Activated T-cell treated with anti-CD3 and anti-CD28 coated beads, Interleukin-2, amount 50 U/mL, for 48 hours (primary cell): ENCODE data around the gene UBAP2.
"Not testable (repeated sequence)": the region's sequence is repeated elsewhere in the genome, so short reads cannot be mapped to it uniquely, and the experiment has no call there.

Experiments
- DNase-seq, 2 experiments: peaks; one replicate each; pipeline ENCODE4 v3.0.0-alpha.2; 2020

Gene UBAP2

DNA sequence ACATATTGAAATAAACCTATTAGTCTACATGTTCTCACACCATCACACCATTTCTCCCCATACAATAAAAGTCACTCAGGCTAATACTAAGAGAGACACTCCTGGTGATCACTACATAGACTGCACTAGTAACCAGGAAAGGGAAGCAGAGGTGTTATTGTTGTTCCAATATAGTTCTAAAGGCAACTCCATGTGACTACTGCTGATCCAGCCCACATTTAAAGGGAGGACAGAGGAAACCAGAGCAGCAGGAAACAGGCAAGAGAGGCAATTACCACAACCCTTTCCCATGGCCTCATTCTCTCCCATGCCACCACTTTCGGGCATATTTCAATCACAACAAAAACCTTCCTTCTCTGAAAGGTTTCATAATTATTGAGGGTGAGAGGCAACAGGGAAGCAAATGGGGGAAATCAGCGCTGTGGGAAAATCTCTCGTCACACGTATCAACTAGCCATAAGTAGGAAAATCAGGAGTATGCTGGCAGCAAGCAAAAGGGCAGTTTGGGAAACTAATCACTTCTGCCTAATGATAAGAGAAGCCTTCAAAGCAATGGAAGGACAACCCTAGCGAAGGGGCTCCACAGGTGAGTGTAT lies 1.8 kb downstream of the UBAP2 start:
- DNase-seq = no peak

DNA sequence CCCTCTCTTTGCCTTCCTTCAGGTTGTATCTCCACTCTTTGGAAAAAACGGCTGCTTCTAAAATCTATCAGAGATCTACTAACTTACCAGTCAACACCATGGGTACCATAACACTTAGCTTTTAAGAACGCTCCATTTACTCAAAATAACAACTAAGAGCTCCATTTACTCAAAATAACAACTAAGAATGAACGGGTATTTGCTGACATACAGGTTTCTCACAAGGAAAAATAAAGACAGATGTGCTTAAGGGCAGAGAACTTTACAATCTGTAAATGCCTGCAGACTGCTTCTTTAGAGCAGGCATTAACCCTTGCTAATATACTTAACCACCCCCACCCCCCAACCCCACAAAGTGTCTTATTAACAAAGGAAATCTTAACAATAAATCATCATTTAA lies 2.8 kb downstream of the UBAP2 start:
- DNase-seq = no peak

DNA sequence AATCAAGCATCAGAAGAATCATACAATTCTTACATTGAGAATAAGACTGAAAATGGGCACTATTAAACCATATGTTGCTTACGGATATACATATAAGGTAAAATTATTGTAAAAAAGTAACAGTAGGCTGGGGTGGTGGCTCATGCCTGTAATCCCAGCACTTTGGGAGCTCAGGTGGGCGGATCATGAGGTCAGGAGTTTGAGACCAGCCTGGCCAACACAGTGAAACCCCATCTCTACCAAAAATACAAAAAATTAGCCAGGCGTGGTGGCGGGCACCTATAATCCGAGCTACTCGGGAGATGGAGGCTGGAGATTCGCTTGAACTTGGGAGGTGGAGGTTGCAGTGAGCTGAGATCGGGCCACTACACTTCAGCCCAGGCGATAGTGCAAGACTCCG lies 6.6 kb downstream of the UBAP2 start:
- DNase-seq = not testable (repeated sequence)

DNA sequence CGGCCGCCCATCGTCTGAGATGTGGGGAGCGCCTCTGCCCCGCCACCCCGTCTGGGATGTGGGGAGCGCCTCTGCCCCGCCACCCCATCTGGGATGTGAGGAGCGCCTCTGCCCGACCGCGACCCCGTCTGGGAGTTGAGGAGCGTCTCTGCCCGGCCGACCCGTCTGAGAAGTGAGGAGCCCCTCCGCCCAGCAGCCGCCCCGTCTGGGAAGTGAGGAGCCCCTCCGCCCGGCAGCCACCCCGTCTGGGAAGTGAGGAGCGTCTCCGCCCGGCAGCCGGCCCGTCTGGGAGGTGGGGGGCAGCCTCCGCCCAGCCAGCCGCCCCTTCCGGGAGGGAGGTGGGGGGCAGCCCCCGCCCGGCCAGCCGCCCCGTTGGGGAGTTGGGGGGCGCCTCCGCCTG lies 9.8 kb downstream of the UBAP2 start:
- DNase-seq = not testable (repeated sequence)

DNA sequence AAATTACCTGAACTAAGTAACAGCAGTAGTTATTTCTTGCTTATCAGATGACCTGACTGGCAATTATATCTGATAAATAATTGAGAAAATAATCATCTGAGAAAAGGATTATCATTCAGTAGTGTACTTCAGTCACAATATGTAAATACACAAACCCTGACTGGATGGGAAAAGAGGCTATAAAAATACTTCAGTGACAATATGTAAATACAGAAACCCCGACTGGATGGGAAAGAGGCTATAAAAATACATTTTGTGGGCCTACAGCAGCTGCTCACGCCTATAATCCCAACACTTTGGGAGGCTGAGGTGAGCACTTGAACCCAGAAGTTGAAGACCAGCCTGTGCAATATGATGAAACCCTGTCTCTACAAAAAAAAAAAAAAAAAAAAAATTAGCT lies 11.1 kb downstream of the UBAP2 start:
- no peak for DNase-seq

DNA sequence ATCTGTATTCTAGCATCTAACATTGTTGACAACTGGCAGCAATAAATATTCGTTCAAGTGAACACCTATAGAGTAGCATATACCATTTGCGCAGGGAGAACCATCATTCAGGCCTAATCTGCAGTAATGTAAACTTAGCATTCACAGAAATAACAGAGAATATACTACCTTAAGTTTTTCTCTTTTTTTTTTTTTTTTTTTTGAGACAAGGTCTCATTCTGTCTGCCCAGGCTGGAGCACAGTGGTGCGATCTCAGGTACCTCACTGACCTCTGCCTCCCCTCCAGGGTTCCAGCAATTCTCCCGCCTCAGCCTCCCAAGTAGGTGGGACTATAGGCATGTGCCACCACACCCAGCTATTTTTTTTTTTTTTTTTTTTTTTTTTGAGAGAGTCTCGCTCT lies 12.1 kb downstream of the UBAP2 start:
- DNase-seq = no peak

DNA sequence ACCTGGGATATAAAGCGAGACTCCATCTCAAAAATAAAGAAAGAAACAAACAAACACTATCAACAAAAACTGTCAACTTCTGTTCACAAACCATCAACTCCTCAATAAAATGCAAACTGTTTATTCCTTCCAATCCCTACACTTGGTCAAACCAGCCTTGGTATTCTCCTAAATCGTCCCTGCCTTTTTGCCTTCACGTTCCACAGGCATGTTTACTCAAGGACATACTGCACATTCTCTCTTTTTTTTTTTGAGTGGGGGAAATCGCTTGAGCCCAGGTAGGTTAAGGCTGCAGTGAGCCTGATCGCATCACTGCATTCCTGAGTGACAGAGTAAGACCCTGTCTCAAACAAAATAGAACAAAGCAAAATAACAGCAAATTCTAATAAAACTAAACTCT lies 13.0 kb downstream of the UBAP2 start:
- no peak for DNase-seq

DNA sequence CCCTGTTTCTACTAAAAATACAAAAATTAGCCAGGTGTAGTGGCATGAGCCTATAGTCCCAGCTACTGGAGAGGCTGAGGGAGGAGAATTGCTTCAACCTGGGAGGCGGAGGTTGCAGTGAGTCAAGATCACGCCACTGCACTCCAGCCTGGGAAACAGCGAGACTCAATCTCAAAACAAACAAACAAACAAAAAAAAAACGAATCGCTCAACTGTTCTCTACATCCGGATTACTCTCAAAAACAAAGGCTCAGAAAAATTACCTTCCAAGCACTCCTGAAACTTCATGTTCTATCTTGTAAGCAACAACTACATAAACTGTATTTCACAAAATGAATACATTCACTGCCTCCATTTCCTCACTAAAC lies 14.0 kb downstream of the UBAP2 start:
- no peak for DNase-seq

DNA sequence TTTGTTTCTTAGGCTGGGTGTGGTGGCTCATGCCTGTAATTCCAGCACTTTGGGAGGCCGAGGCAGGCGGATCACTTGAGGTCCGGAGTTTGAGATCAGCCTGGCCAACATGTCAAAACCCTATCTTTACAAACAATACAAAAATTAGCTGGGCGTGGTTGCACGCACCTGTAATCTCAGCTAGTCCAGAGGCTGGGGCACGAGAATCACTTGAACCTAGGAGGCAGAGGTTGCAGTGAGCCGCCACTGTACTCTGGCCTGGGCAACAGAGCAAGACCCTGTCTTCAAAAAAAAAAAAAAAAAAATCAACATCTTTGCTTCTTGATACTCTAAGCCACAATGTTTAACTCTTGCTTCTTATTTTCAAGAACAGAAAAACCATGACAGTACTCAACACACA lies 16.1 kb downstream of the UBAP2 start:
- no peak for DNase-seq

DNA sequence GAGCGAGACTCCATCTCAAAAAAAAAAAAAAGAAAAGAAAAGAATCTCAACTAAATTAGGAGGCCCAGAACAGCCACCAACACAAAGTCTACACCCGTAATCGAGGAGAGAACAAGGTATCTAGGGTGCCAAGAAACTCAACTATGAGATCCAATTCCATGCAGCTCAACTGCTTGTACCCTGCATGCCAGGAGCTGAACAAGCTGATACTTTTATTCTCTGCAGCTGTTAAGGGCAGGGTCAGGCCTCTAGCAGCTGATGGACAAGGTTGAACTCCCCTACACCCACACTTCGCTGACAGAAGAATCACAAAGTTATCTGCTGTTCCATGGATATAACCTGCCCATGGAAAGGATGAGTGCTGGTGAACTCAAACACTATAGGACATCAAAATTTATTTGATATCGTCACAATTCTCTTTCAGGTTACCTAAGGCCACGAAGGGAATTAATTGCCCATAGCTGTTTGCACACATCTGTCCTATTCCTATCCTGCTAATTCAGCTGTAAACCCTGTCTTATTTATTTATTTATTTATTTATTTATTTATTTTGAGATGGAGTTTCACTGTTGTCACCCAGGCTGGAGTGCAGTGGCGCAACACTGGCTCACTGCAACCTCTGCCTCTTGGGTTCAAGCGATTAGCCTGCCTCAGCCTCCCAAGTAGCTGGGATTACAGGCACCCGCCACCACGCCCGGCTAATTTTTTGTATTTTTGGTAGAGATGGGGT lies 20.7 kb downstream of the UBAP2 start:
- DNase-seq = no peak

DNA sequence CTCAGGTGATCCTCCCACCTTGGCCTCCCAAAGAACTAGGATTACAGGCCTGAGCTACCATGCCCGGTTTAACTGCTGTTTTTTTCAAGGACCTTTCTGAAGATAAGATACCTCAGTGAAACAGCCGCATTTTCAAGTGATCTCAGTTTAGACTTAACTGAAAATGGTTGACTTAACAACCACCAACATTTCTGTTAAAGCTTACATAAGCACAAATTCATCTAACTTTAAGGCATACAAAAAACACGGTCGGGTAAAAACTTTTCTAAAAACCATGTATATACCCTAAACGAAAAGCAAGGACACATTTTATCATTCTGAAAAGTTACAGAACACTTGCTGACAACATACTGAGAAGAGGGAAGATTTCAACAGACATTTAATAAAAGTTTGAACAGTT lies 22.9 kb downstream of the UBAP2 start:
- DNase-seq = no peak

DNA sequence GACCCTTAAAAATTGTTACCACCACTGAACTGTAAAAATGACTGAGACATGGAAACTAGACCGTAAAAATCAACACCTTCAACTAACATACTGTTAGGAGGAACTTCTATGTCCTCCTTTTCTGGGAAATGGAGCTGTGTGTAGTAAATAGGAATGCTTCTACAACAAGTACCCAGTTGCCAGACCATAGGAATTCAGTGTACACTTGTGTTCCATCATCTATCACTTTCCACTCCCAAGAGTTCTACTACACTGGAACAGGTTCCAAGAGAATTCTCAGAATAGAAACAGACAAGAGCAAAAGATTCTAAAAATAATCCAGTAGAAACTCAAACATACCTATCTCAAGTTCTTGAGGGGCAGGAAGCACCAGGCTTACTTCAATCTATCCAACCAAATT lies 23.6 kb downstream of the UBAP2 start:
- no peak for DNase-seq

DNA sequence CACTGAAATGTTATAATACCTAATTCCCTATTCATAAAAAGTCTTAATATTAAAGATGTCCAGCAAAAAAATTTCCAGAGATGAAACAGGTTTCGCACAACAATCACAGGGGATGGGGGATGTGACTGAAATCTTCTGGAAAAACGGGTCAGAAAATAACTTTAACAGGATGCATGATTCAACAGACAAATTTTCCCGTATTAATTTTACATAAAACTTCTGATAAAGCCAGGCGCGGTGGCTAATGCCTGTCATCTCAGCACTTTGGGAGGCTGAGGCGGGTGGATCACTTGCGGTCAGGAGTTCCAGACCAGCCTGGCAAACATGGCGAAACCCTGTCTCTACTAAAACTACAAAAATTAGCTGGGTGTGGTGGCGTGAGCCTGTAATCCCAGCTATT lies 24.2 kb downstream of the UBAP2 start:
- not testable (repeated sequence) for DNase-seq

DNA sequence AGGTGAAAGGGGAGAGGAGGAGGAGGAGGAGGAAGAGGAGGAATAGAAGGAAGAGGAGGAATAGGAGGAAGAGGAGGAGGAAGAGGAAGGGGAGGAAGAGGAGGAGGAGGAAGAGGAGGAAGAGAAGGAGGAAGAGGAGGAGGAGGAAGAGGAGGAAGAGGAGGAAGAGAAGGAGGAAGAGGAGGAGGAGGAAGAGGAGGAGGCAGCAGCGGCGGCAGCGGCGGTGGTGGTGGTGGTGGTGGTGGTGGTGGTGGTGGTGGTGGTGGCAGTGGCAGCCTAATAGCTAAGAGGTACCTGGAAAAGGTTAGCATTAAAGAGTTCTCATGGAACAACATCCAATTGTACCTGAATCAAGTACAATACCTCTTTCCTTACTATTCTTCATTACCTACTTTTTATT lies 32.5 kb downstream of the UBAP2 start:
- no peak for DNase-seq

DNA sequence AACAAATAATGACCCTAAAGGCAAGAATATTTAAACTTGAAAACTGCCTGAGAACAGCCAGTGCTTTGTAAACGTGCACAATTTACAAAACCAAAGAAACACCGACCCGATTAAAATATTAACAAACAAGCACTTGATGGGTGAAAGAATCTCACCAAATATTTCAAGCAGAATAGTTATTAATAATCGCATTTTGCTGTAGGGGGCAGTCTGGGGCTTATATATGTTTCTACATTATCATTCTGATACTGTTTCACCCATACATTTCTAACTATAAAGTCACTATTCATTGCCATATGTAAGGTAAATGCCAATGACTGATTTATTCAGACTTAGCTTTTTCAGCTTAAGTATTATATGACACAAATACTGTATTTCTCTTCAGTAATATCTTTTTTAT lies 37.7 kb downstream of the UBAP2 start:
- no peak for DNase-seq

DNA sequence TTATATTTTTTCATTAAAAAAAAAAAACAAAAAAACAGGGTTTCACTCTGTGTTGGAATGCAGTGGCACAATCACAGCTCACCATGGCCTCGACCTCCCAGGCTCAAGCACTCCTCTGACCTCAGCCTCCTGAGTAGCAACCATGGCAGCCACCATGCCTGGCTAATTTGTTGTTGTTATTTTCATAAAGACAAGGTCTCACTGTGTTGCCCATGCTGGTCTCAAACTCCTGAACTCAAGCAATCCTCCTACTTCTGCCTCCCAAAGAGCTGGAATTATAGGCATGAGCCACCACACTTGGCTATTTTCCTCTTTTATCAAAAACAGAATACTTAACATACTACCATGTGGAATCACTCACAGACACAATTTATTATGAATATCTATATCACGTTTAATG lies 46.7 kb downstream of the UBAP2 start:
- no peak for DNase-seq

DNA sequence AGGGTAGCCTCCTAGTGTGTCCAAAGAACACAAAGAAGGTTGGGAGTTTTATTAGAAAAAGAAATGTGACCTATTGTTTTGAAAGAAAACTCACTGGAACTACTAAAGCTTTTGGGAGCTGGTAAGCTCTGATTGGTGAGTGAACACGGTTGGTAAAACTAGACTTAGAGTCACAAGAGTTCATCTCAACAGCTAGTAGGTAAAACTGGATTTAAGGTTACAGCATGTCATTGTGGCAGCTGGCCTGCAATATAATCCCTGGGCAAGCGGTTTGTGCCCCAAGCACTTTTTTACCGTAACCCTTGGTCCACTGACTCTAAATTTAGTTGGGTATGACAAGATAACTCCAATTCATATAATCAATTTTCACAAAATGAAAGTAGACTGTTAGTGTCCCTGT lies 47.4 kb downstream of the UBAP2 start:
- DNase-seq = no peak

DNA sequence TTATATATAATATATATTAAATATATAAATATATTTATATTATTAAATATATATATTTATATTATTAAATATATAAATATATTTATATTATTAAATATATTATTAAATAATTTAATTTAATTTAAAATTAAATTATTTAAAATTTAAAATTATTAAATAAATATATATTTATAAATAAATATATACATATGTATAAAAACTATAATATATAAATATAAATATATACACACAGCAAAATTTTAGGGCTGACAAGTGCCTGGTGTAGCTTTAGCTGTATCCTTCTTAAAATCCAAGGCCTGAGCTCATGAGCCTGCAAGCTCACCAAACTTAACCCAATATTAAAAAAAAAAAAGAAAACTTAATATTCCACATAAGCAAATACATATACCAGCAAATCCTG lies 53.2 kb downstream of the UBAP2 start:
- DNase-seq = no peak

DNA sequence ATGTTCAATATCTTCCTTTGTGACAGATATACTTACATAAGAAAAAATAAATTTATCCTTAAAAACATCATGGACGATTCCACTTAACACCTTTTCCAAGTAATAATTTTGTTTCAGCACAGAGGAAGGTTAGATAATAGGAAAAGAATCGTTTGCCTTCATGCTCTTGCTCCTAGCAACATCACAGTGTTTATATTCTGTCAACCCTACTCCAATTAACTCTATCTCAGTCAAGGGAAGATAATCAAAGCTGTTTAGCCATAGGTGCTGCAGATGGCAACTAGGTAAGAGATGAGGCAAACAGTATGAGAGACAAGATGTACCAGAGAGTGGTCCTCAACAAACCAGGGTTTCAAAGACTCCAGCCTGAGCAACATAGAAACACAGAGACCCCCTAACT lies 55.6 kb downstream of the UBAP2 start:
- no peak for DNase-seq

DNA sequence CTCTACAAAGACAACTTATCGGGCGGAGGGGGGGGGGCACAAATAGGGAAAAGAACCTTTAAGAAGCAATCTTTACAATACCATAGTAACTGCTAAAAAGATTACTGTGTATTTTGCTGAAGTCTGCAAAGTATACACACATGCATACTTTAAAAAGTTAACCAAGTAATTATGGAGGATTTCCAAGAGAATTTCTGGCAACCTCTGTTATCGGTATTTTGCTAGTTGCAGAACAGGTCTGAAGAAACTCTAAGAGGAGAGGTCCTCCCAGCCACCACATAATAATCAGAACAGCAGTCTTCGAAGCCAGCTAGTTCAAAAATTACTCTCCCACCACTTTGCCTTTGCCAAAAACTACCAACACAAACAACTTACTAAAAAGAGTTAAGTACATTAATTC lies 56.1 kb downstream of the UBAP2 start:
- no peak for DNase-seq

DNA sequence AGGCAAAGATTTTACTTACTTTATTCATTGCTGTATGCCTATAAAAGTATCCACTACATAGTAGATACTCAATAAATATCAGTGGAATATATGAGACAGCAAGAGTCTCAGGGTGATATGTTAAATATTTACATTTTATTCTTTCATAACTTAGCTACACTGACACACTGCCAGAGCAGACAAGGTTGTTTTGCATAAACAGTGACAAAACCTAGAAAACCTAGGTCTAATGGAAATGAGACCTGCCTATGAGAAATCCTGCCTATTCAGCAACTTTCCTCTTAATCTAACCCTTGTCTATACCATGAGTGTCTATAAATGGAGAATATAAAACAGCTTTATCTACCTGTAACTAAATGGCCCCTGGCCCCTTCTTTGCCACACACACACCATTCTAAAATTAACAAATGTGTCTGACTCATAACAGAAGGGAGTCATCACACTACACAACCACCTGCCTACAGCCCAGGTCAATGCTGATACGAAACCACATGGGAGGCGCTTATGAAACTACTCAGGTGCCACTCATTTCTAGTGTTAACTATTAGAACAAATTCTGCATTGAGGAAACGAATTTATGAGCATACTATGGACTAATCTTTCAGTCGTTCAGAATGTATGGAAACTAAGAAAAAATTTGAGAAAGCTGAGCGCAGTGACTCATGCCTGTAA lies 60.3 kb downstream of the UBAP2 start:
- peak; percentile 40 to 55 for DNase-seq

DNA sequence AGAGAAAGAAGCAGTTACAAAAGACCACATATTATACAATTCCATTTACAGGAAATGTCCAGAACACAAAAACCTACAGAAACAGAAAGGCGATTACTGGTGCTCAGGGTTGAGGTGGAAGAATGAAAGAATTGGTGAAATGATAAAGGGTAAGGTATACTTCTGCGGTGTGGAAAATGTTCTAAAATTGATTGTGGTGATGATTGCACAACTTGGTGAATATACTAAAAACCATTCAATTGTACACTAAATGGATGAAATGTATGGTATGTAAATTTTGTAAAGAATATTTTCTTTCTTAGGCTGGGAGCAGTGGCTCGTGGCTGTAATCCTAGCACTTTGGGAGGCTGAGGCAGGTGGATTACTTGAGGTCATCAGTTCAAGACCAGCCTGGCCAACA lies 72.3 kb downstream of the UBAP2 start:
- no peak for DNase-seq

DNA sequence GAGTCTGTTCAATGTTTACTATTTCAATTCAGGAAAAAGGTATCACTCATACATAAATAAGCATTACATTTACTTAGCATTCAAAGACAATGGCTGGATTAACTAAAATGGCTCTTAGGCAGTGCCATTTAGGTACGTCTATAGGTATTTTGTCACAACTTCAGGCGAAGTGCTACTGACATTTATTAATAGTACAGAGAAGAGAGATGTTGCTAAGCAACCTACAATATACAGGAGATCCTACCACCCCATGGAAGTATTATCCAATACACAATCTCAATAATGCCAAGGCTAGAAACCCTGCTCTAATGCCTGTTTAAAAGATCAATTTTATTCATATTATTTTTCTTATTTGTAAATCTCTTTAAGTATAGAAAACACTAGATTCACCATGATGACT lies 76.0 kb downstream of the UBAP2 start:
- DNase-seq = no peak

DNA sequence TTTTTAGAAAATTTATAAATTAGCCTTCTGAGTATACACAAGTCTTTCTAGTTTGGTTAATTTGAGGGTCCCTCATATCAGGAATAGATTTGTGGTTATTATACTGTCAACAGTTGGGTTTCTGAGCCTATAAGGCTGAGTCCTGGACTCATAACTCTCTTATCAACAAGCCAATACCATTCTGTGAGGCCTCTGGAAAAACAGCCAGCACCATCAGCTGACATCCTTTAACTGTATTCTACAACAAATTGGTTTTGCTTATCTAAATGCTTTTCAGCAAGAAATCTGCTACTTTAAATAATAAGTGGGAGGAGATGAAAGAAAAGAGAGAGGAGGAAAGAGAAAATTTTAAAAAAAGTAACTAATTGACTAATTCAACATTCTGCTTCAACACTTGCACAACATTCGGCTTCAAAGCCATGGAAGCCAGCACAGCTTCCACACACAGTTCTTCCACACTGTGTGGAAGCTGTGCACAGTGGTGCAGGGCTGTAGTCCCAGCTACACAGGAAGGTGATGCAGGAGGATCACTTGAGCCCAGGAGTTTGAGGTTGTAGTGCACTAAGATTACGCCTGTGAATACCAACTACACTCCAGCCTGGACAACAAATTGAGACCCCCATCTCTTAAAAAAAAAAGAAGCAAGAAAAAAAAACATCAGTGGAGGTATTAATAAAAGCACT lies 84.5 kb downstream of the UBAP2 start:
- no peak for DNase-seq
